HG02588 (cell line): Measurements from ENCODE around the gene TMPRSS9.
A peak's percentile ranks its signal among the peaks of the same experiment; 100 is the strongest.
"Not testable (repeated sequence)": the region's sequence is repeated elsewhere in the genome, so short reads cannot be mapped to it uniquely, and the experiment has no call there.

ENCODE experiments used
- ATAC-seq: cut with Tn5 transposase; IDR thresholded peaks from one replicate; pipeline ENCODE4 v1.9.1; 2021; ENCODE audit warnings: mild to moderate bottlenecking, moderate library complexity; ENCODE audit not compliant: unreplicated experiment

Gene TMPRSS9

GRCh38 chr19:2455851-2456570 is 95.9 kb downstream of the TMPRSS9 start:
- peak; percentile 31 for ATAC-seq

- no peak for ATAC-seq
These were observed 97.5 kb downstream of the TMPRSS9 start for GRCh38 chr19:2457394-2458037.

GRCh38 chr19:2458054-2458453 is 98.0 kb downstream of the TMPRSS9 start:
- no peak for ATAC-seq

GRCh38 chr19:2458776-2459175 is 98.7 kb downstream of the TMPRSS9 start:
- ATAC-seq, result not testable (repeated sequence)

GRCh38 chr19:2460245-2460644 is 100.2 kb downstream of the TMPRSS9 start:
- no peak for ATAC-seq

- ATAC-seq, result no peak
These were observed 101.9 kb downstream of the TMPRSS9 start for GRCh38 chr19:2461751-2462634.

GRCh38 chr19:2462635-2463421 is 102.8 kb downstream of the TMPRSS9 start:
- no peak for ATAC-seq

GRCh38 chr19:2463694-2464093 is 103.6 kb downstream of the TMPRSS9 start:
- not testable (repeated sequence) for ATAC-seq

- no peak for ATAC-seq
These were observed 104.3 kb downstream of the TMPRSS9 start for GRCh38 chr19:2464389-2464788.

GRCh38 chr19:2468596-2468995 is 108.5 kb downstream of the TMPRSS9 start:
- ATAC-seq, result no peak

- ATAC-seq, result no peak
These were observed 109.2 kb downstream of the TMPRSS9 start for GRCh38 chr19:2469102-2469914.

GRCh38 chr19:2469915-2470200 is 109.8 kb downstream of the TMPRSS9 start:
- ATAC-seq, result not testable (repeated sequence)

GRCh38 chr19:2474232-2475017 is 114.4 kb downstream of the TMPRSS9 start:
- ATAC-seq, result peak; percentile 32

- peak; percentile 8 for ATAC-seq
These were observed 115.1 kb downstream of the TMPRSS9 start for GRCh38 chr19:2475018-2475701.
